H1 (cell line): ENCODE results near the gene TYW5. TPM values are rescaled to one million over a fixed set of nuclear protein-coding genes. Genes with fewer than 3 reads are reported as not detected.

ENCODE experiments used
- BRCA1 ChIP-seq: IDR thresholded peaks from 2 replicates; pipeline ENCODE4 v1.6.1; 2012; ENCODE audit warnings: low read depth, low read length, improper control_type of control experiment
- SIN3A ChIP-seq, 2 experiments: IDR thresholded peaks in 1 of 2; conservative IDR thresholded peaks in 1 of 2; 2 replicates each; pipeline ENCODE4 v1.6.1; 2011 to 2012; ENCODE audit warnings: low read length in 2 of 2, improper control_type of control experiment in 1 of 2, low read depth in 1 of 2, mild to moderate bottlenecking in 1 of 2
- SP4 ChIP-seq: IDR thresholded peaks from 2 replicates; pipeline ENCODE4 v1.6.1; 2012; ENCODE audit warnings: low read length, inconsistent platforms
- polyA plus RNA-seq, 7 experiments: library from polyadenylated mRNA; depleted of rRNA in 3 of 7; stranded (reverse) in 5 of 7; unstranded in 2 of 7; fragments of >200 nt in 5 of 7; fragments of 200-250 nt in 2 of 7; gene quantifications; 1 replicate in 5 of 7; 2 replicates in 1 of 7; 4 replicates in 1 of 7; pipeline versions ENCODE4 v1.2.1 to v1.2.3, GENCODE V29; 2011 to 2013; ENCODE audit warnings: missing spikeins in 2 of 7, mixed read lengths in 2 of 7
- total RNA-seq: library from RNA; stranded (reverse); fragmentation: NEBNext Ultra II Directional; extraction: Animal tissue kit (Norgen Biotek cat#: 25700); gene quantifications from 2 replicates; pipeline ENCODE4 v1.2.1, GENCODE V29; 2021

Gene TYW5
- total and polyA plus RNA-seq, 2 of the 8 experiments (the other 6 are each of a cell fraction or from before 2014, with no cell fraction given) = 5.4 to 11.3 TPM

GRCh38 chr2:199987586-199987985, 32.3 kb upstream of the TYW5 start (continued):
- TF ChIP-seq BRCA1 (no peak), SP4 (no peak), SIN3A (conservative IDR thresholded peaks at IDR 0.05 in 1 of 2, IDR thresholded peaks at IDR 0.05 in 1 of 2; ENCODE audit: low read depth in 1 of 2, low read length in 2 of 2) (no peak)
